ENCODE results near the gene LATS2. TPM values are rescaled to one million over a fixed set of nuclear protein-coding genes. Genes with fewer than 3 reads are reported as not detected.

Gene LATS2
- total RNA-seq, 2 experiments from 2014 or later = 6.2 to 6.5 TPM

DNA sequence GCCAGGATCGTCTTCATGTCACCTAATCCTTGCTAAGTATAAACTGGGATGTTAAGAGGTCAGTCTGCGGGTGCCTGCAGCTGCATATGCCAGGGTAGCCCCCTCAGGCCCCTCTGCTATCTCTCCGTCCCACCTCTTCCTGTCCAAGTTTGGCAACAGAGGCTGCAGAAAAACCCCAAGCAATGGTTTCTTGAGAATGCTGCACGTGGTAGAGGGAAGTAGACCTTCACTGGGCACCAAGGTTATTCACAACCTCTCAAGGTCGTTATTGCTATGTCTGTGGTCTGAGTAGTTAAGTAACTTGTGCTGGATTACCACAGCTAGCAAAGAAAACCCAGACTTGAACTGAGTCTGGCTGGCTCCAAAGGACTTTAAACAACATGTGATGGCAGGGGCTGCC, 81.0 kb downstream of the LATS2 start:
- TF ChIP-seq, protein P1, sequence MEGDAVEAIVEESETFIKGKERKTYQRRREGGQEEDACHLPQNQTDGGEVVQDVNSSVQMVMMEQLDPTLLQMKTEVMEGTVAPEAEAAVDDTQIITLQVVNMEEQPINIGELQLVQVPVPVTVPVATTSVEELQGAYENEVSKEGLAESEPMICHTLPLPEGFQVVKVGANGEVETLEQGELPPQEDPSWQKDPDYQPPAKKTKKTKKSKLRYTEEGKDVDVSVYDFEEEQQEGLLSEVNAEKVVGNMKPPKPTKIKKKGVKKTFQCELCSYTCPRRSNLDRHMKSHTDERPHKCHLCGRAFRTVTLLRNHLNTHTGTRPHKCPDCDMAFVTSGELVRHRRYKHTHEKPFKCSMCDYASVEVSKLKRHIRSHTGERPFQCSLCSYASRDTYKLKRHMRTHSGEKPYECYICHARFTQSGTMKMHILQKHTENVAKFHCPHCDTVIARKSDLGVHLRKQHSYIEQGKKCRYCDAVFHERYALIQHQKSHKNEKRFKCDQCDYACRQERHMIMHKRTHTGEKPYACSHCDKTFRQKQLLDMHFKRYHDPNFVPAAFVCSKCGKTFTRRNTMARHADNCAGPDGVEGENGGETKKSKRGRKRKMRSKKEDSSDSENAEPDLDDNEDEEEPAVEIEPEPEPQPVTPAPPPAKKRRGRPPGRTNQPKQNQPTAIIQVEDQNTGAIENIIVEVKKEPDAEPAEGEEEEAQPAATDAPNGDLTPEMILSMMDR (IDR thresholded peaks at IDR 0.05) = no peak
- no peaks in the 10 kb centered on the region for H3K36me3 Mint-ChIP-seq (ENCODE audit: low read depth)
- Histone ChIP-seq H3K27me3 (ENCODE audit: control insufficient read depth in 1 of 2, insufficient read depth in 2 of 2, low read length in 2 of 2) (no peaks in the 10 kb centered on the region), H3K4me3 (ENCODE audit: low read length) (no peak overlapping the region), H3K4me1 (ENCODE audit: insufficient read depth, low read length) (no peaks in the 10 kb centered on the region), H3K27ac (ENCODE audit: low read depth in 1 of 2, low read length in 2 of 2) (no peak overlapping the region), H3K9me3 (ENCODE audit: control insufficient read depth in 1 of 2, insufficient read depth in 1 of 2, low read length in 2 of 2) (no peaks in the 10 kb centered on the region), H3K36me3 (ENCODE audit: insufficient read depth, low read length) (no peaks in the 10 kb centered on the region)
- ATAC-seq (ENCODE audit: poor library complexity) = no peak
- no peak overlapping the region for H3K4me3 Mint-ChIP-seq
- peaks cover 4% of the 10 kb centered on the region for H3K27me3 Mint-ChIP-seq
- ChIA-PET CTCF (no interaction called here), POLR2A (no interaction called here)
- intact Hi-C loops (cut with DNase I, micrococcal nuclease) = no loop called here
- DNase-seq = no peak
- no peak overlapping the region for H3K27ac Mint-ChIP-seq
- H3K4me1 Mint-ChIP-seq (ENCODE audit: low read depth) = no peaks in the 10 kb centered on the region
- no peaks in the 10 kb centered on the region for H3K9me3 Mint-ChIP-seq

DNA sequence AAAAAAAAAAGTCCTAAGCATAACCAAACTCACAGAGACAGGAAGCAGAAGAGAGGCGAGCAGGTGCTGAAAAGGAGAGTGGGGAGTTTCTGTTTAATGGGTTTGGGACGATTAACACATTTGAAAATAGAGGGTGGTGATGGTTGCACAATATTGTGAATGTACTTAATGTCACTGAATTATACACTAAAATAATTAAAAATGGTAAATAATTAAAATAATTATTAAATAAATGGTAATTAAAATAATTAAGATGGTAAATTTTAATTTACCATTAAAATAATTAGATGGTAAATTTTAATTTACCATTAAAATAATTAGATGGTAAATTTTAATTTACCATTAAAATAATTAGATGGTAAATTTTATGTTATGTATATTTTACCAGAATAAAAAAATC, 84.0 kb downstream of the LATS2 start:
- Histone ChIP-seq H3K27ac (ENCODE audit: low read depth in 1 of 2, low read length in 2 of 2) (no peak overlapping the region), H3K4me1 (ENCODE audit: insufficient read depth, low read length) (no peaks in the 10 kb centered on the region), H3K36me3 (ENCODE audit: insufficient read depth, low read length) (no peaks in the 10 kb centered on the region), H3K9me3 (ENCODE audit: control insufficient read depth in 1 of 2, insufficient read depth in 1 of 2, low read length in 2 of 2) (no peaks in the 10 kb centered on the region), H3K27me3 (ENCODE audit: control insufficient read depth in 1 of 2, insufficient read depth in 2 of 2, low read length in 2 of 2) (no peaks in the 10 kb centered on the region), H3K4me3 (ENCODE audit: low read length) (no peak overlapping the region)
- Mint-ChIP-seq H3K27ac (no peak overlapping the region), H3K9me3 (no peaks in the 10 kb centered on the region), H3K4me1 (ENCODE audit: low read depth) (no peaks in the 10 kb centered on the region), H3K27me3 (no peaks in the 10 kb centered on the region), H3K4me3 (no peak overlapping the region), H3K36me3 (ENCODE audit: low read depth) (no peaks in the 10 kb centered on the region)
- no peak for ATAC-seq (ENCODE audit: poor library complexity)
- no peak for DNase-seq
- intact Hi-C loops (cut with DNase I, micrococcal nuclease) = no loop called here
- CTCF ChIA-PET = no interaction called here
- POLR2A ChIA-PET = no interaction called here
- TF ChIP-seq, protein P1 (IDR thresholded peaks at IDR 0.05) = no peak

DNA sequence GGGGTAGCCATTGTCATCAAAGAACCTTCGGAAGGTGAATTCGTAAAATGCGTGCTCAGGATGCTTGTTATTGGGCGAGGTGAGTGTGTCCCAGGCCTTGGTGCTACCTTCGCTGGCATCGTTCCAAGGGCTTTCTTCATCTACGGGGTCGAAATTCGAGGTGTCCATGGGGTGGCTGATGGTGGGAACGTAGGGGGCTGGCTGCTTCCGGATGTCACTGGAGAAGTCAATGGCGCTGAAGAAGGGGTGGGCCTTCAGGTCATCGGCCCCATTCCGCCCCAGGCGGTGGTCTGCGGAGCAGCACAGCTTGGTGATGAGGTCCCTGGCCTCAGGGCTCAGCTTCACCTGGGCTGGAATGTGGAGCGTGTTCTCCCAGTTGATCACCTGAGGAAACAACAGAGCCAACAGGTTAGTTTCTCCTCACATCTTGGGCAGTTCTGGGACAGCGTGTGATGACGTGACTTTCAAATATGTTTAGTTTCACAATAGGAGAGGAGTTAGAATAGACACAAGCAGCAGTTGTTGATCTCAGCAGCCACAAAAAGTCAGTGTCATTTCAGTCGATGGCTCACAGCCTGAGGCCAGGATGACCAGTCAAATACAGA, 86.3 kb downstream of the LATS2 start:
- no peak overlapping the region for H3K27ac Mint-ChIP-seq
- H3K4me1 Mint-ChIP-seq (ENCODE audit: low read depth) = no peaks in the 10 kb centered on the region
- CTCF ChIA-PET = no interaction called here
- H3K4me3 Mint-ChIP-seq = no peak overlapping the region
- TF ChIP-seq, protein P1 (IDR thresholded peaks at IDR 0.05) = no peak
- Histone ChIP-seq H3K4me3 (ENCODE audit: low read length) (no peak overlapping the region), H3K9me3 (ENCODE audit: control insufficient read depth in 1 of 2, insufficient read depth in 1 of 2, low read length in 2 of 2) (no peaks in the 10 kb centered on the region), H3K27ac (ENCODE audit: low read depth in 1 of 2, low read length in 2 of 2) (no peak overlapping the region), H3K36me3 (ENCODE audit: insufficient read depth, low read length) (no peaks in the 10 kb centered on the region), H3K27me3 (ENCODE audit: control insufficient read depth in 1 of 2, insufficient read depth in 2 of 2, low read length in 2 of 2) (no peaks in the 10 kb centered on the region), H3K4me1 (ENCODE audit: insufficient read depth, low read length) (no peaks in the 10 kb centered on the region)
- H3K27me3 Mint-ChIP-seq = no peaks in the 10 kb centered on the region
- POLR2A ChIA-PET = no interaction called here
- ATAC-seq (ENCODE audit: poor library complexity) (no peak), DNase-seq (no peak)
- intact Hi-C loops (cut with DNase I, micrococcal nuclease) = no loop called here
- no peaks in the 10 kb centered on the region for H3K36me3 Mint-ChIP-seq (ENCODE audit: low read depth)
- H3K9me3 Mint-ChIP-seq = no peaks in the 10 kb centered on the region
